Prostate gland (tissue), 2 donors: Measurements from ENCODE around the gene RPLP2. TPM values are rescaled to one million over a fixed set of nuclear protein-coding genes. Genes with fewer than 3 reads are reported as not detected.

Source experiments
- DNase-seq: peaks from one replicate; pipeline ENCODE4 v3.0.0-alpha.2; 2019; ENCODE audit warnings: low spot score
- H3K27ac ChIP-seq, 2 donors: fragments of 200-600 bp; sonication (generic); 2 replicates each; pipeline ENCODE4 v1.5.1; 2017 to 2019
- H3K27me3 ChIP-seq: fragments of 200-600 bp; sonication (generic); replicated peaks from 2 replicates; pipeline ENCODE4 v1.5.1; 2019; ENCODE audit not compliant: insufficient read depth
- H3K36me3 ChIP-seq, 2 donors: fragments of 200-600 bp; sonication (generic); 1 replicate in 1 of 2; 2 replicates in 1 of 2; pipeline versions ENCODE4 v1.5.1 to v1.8.1; 2017 to 2019
- H3K4me1 ChIP-seq: fragments of 200-600 bp; sonication (generic); replicated peaks from 2 replicates; pipeline ENCODE4 v1.5.1; 2019
- H3K4me3 ChIP-seq, 2 donors: fragments of 200-600 bp; sonication (generic); 2 replicates each; pipeline ENCODE4 v1.5.1; 2017 to 2019
- H3K9me3 ChIP-seq: fragments of 200-600 bp; sonication (generic); 2 replicates; pipeline ENCODE4 v1.5.1; 2017
- POLR2A ChIP-seq: fragments of 450-650 bp; IDR thresholded peaks from one replicate; pipeline ENCODE4 v1.6.1; 2016; ENCODE audit warnings: antibody characterized with exemption, mild to moderate bottlenecking
- POLR2AphosphoS5 ChIP-seq: sonication (generic); formaldehyde crosslinking; IDR thresholded peaks from one replicate; pipeline ENCODE4 v1.6.1; 2017; ENCODE audit warnings: antibody characterized with exemption
- WGBS: methylation state at CpG from one replicate; pipeline ENCODE4 v1.1.5; 2018; 5-methylcytosine and 5-hydroxymethylcytosine counted together
- intact Hi-C: fragments of 100-400 bp; cut with DNase I; formaldehyde crosslinking; loops from one replicate; pipeline ENCODE4 v1.14.2; 2022
- total RNA-seq, 2 donors: library from RNA; depleted of rRNA; stranded (reverse); fragments of >200 nt; gene quantifications; one replicate each; pipeline ENCODE4 v1.1.0, GENCODE V29; 2016
- TF ChIP-seq, protein P1 (sequence below), 4 experiments: fragments of 200-600 bp in 2 of 4; fragments of 450-650 bp in 2 of 4; sonication (generic) in 2 of 4; IDR thresholded peaks; 1 replicate in 3 of 4; 2 replicates in 1 of 4; pipeline ENCODE4 v1.5.1; 2016 to 2019; ENCODE audit warnings: antibody characterized with exemption in 4 of 4, mild to moderate bottlenecking in 2 of 4, moderate library complexity in 2 of 4

Gene RPLP2
- total RNA-seq, 2 donors from 2014 or later: 431 to 906 TPM

DNA sequence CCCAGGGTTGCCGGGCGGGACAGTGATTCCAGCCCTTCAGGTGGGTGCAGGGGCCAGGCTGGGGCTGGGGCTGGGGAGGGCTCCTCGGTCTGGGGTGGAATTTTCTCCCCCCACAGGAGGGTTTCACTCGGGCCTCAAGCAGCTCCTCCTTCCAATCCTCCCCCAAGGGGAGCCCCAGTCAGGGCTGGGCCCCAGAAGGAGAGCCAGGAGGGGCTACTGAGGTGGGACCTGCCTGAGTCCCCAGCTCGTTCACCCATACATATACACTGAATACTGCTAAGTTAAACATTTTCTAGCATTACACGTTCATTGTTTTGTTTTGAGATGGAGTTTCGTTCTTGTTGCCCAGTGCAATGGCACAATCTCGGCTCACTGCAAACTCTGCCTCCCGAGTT lies 16.5 kb downstream of the RPLP2 start:
- DNase-seq: no peak
- intact Hi-C loops: no loop called here
- Histone ChIP-seq H3K27me3 (no peaks in the 10 kb centered on the region), H3K4me1 (peaks cover 33% of the 10 kb centered on the region), H3K36me3 (peaks cover 8 to 16% of the 10 kb centered on the region in 2 donors), H3K9me3 (no peaks in the 10 kb centered on the region), H3K27ac (peak overlapping the region; percentile 53 to 62), H3K4me3 (no peak overlapping the region)
- WGBS: 80% methylated on average over 8 of the region's 9 CpGs
- no peak for TF ChIP-seq POLR2A
- TF ChIP-seq, protein P1, sequence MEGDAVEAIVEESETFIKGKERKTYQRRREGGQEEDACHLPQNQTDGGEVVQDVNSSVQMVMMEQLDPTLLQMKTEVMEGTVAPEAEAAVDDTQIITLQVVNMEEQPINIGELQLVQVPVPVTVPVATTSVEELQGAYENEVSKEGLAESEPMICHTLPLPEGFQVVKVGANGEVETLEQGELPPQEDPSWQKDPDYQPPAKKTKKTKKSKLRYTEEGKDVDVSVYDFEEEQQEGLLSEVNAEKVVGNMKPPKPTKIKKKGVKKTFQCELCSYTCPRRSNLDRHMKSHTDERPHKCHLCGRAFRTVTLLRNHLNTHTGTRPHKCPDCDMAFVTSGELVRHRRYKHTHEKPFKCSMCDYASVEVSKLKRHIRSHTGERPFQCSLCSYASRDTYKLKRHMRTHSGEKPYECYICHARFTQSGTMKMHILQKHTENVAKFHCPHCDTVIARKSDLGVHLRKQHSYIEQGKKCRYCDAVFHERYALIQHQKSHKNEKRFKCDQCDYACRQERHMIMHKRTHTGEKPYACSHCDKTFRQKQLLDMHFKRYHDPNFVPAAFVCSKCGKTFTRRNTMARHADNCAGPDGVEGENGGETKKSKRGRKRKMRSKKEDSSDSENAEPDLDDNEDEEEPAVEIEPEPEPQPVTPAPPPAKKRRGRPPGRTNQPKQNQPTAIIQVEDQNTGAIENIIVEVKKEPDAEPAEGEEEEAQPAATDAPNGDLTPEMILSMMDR (IDR thresholded peaks at IDR 0.05): no peak
- no peak for TF ChIP-seq POLR2AphosphoS5

- peaks cover 33% of the 10 kb centered on the region for H3K4me1 ChIP-seq
- H3K9me3 ChIP-seq: no peaks in the 10 kb centered on the region
- TF ChIP-seq, protein P1 (IDR thresholded peaks at IDR 0.05): no peak
- TF ChIP-seq POLR2AphosphoS5 (no peak), POLR2A (no peak)
- WGBS: 6% methylated on average over 22 of the region's 22 CpGs
- H3K4me3 ChIP-seq: peak overlapping the region; percentile 31 to 37
- intact Hi-C loops: no loop called here
- DNase-seq: no peak
- peaks cover 8 to 16% of the 10 kb centered on the region in 2 donors for H3K36me3 ChIP-seq
- H3K27ac ChIP-seq: peak overlapping the region; percentile 46 to 62
- no peaks in the 10 kb centered on the region for H3K27me3 ChIP-seq
These were observed 17.0 kb downstream of the RPLP2 start for GRCh38 chr11:826836-827145.

DNA sequence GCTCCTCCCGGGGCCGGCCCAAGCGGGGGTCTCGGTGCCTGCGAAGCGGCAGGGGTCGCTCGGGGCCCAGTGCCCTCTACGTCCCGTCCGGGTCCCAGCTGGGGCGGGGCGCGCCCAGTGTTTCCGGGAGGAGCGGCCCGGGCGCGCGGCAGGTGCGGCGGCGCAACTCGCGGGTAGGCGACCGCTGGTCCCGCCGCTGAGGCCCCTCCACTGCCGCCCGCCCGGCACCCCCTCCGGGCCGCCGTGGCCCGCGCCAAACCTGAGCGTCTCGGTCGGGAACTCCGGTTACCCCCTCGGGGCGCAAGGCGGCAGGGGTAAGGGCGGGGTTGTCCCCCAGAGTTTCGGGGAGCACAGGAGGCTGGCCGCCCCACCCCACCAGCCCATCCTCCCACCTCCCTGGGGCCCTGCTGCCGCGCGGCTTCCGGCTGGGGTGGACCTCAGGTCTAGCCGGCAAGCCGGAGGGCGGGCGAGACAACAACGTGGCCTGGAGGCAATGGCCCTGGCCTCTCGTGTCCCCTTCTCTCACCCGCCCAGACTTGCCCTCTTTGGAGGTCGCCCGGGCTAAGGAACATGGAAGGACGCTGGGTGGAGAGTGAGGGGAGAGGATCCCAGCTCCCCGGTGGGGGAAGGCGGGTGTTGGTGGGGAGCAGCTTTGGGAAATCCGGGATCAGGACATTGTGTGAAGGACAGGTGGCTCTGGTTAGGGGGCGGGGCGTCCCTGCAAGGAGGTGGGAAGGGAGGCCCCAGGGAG lies 17.6 kb downstream of the RPLP2 start:
- H3K27me3 ChIP-seq: no peaks in the 10 kb centered on the region
- WGBS: 23% methylated on average over 24 of the region's 66 CpGs
- peak overlapping the region; percentile 46 to 62 for H3K27ac ChIP-seq
- peaks cover 8 to 16% of the 10 kb centered on the region in 2 donors for H3K36me3 ChIP-seq
- TF ChIP-seq, protein P1 (IDR thresholded peaks at IDR 0.05): no peak
- H3K4me1 ChIP-seq: peaks cover 35% of the 10 kb centered on the region
- peak overlapping the region; percentile 31 to 37 for H3K4me3 ChIP-seq
- no peak for DNase-seq
- no peaks in the 10 kb centered on the region for H3K9me3 ChIP-seq
- intact Hi-C loops: no loop called here

DNA sequence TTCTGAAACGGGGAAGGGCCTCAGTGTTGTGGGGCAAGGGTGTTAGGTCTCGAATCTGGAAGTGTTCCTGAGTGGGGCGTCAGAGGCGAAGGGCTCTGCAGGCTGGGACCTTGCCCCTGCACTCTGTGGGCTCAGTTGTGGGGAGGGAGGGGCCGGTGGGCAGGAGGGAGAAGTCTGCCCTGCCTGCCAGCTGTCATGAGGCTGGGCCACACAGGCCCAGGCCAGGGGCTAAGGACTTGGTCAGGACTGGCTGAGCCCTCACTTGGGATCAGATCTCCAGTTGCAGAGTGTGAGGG lies 18.1 kb downstream of the RPLP2 start, which contains the start of gene CRACR2B:
TSS of gene CRACR2B (plus strand) at position 23 of the 296 bp plus-strand sequence. CDS start 689 bp downstream, outside the sequence.
- WGBS: 56% methylated on average over 5 of the region's 5 CpGs
- Histone ChIP-seq H3K4me3 (peak within 1 kb of the TSS; percentile 31 to 37), H3K27me3 (no peaks in the 10 kb centered on the region), H3K36me3 (peaks cover 8 to 16% of the 10 kb centered on the region in 2 donors), H3K27ac (peak within 1 kb of the TSS; percentile 46 to 62), H3K9me3 (no peaks in the 10 kb centered on the region), H3K4me1 (peaks cover 38% of the 10 kb centered on the region)
- TF ChIP-seq POLR2AphosphoS5: no peak
- no peak for DNase-seq
- intact Hi-C loops: no loop called here

- intact Hi-C loops: no loop called here
- DNase-seq: no peak
- TF ChIP-seq POLR2AphosphoS5: no peak
- TF ChIP-seq POLR2A: no peak
- TF ChIP-seq, protein P1 (IDR thresholded peaks at IDR 0.05): no peak
- no peak overlapping the region for H3K4me3 ChIP-seq
- 88% methylated on average over 20 of the region's 21 CpGs for WGBS
- peaks cover 39% of the 10 kb centered on the region for H3K4me1 ChIP-seq
- H3K27ac ChIP-seq: no peak overlapping the region
- H3K9me3 ChIP-seq: no peaks in the 10 kb centered on the region
- H3K36me3 ChIP-seq: peaks cover 7 to 13% of the 10 kb centered on the region in 2 donors
- H3K27me3 ChIP-seq: no peaks in the 10 kb centered on the region
These were observed 18.9 kb downstream of the RPLP2 start for GRCh38 chr11:828506-829175.
